Mucosa of stomach (tissue), 1 donor: Measurements from ENCODE around the gene LAX1.
"Not testable (repeated sequence)": the region's sequence is repeated elsewhere in the genome, so short reads cannot be mapped to it uniquely, and the experiment has no call there.

Experiments used
- H3K27me3 ChIP-seq: one replicate; pipeline ENCODE4 v1.7.0; 2013; ENCODE audit warnings: mild to moderate bottlenecking, low read length; ENCODE audit not compliant: control insufficient read depth, insufficient read depth
- H3K36me3 ChIP-seq: one replicate; pipeline ENCODE4 v1.7.0; 2013; ENCODE audit warnings: low read length; ENCODE audit not compliant: control insufficient read depth, insufficient read depth
- H3K4me1 ChIP-seq: one replicate; pipeline ENCODE4 v1.7.0; 2013; ENCODE audit warnings: mild to moderate bottlenecking, low read length; ENCODE audit not compliant: control insufficient read depth, insufficient read depth
- H3K4me3 ChIP-seq: one replicate; pipeline ENCODE4 v1.7.0; 2013; ENCODE audit warnings: low read length
- H3K9ac ChIP-seq: one replicate; pipeline ENCODE4 v1.7.0; 2013; ENCODE audit warnings: mild to moderate bottlenecking, low read length, moderate library complexity
- H3K9me3 ChIP-seq: one replicate; pipeline ENCODE4 v1.7.0; 2013; ENCODE audit warnings: mild to moderate bottlenecking, low read length, moderate library complexity; ENCODE audit not compliant: control insufficient read depth
- donor health status: Pancreatic carcinoma.

The LAX1 gene

DNA sequence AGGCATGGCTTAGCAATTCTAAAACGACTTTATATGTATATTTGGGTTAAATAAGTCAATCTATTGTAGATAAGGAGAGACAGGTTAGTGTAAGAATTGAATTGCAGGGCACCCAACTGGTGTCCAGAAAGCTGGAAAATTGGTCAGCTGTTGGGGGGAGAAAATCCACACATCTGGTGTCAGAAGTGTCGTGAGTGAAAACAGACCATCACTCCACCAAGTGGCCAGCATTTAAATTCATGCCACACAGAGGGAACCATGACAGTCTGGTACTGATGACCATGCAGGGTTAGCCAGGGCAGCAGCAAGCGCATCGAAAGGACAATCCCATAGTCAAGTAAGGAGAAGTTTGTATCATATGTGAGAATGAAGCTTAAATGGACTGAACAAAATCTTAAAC lies 11.7 kb downstream of the LAX1 start:
- Histone ChIP-seq H3K4me3 (no peak overlapping the region), H3K9me3 (no peaks in the 10 kb centered on the region), H3K27me3 (no peaks in the 10 kb centered on the region), H3K36me3 (no peaks in the 10 kb centered on the region), H3K9ac (no peak overlapping the region), H3K4me1 (no peaks in the 10 kb centered on the region)

DNA sequence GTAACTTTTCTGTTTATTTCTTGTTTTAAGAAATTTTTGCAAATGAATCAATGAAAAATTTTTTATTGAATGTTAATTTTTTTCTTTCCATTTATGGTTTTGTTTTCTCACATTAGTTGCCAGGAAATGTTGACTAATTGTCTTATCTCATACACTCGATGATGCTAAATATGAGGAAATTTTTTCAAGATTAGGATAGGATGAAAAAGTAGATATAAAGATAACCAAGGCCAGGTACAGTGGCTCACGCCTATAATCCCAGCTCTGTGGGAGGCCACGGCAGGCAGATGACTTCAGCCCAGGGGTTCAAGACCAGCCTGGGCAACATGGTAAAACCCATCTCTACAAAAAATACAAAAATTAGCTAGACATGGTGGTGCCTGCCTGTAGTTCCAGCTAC lies 12.6 kb downstream of the LAX1 start:
- Histone ChIP-seq H3K9me3 (no peaks in the 10 kb centered on the region), H3K9ac (no peak overlapping the region), H3K36me3 (no peaks in the 10 kb centered on the region), H3K27me3 (no peaks in the 10 kb centered on the region), H3K4me3 (no peak overlapping the region), H3K4me1 (no peaks in the 10 kb centered on the region)

DNA sequence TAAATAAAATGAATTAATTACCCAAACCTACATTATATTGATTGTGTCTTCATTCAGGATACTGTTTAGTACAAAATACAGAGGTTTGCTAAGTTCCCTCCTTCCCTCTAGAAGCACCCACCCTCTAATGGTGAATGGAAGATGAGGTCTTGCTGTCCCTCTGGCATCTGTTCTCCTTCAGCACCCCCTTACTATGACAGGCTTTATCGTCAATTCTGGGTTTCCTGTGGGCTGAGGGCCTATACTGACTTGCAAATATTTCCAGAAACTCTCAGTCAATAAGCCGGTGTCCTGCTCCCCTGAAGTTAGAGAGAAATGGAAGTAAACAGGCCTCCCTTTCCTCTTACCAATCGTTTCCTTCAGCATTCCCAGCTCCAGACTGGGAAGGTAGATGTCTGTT lies 13.2 kb downstream of the LAX1 start:
- Histone ChIP-seq H3K9me3 (no peaks in the 10 kb centered on the region), H3K4me3 (no peak overlapping the region), H3K9ac (no peak overlapping the region), H3K4me1 (no peaks in the 10 kb centered on the region), H3K36me3 (no peaks in the 10 kb centered on the region), H3K27me3 (no peaks in the 10 kb centered on the region)

DNA sequence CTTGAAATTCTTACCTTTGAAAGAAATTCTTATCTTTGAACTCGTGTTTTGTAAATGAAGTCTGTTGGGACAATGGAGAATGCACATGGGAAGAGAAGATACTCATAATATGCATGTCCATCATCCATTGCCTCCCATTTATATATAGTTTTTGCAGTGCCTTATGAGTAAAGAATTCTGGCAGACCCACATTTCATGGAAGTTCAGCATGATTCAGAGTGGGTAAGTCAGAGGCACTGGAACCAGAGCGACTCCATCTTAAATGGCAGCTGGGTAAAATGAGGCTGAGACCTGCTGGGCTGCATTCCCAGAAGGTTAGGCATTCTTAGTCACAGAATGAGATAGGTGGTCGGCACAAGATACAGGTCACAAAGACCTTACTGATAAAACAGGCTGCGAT lies 13.8 kb downstream of the LAX1 start:
- no peaks in the 10 kb centered on the region for H3K36me3 ChIP-seq
- H3K4me3 ChIP-seq: no peak overlapping the region
- no peaks in the 10 kb centered on the region for H3K4me1 ChIP-seq
- H3K9ac ChIP-seq: no peak overlapping the region
- no peaks in the 10 kb centered on the region for H3K27me3 ChIP-seq
- no peaks in the 10 kb centered on the region for H3K9me3 ChIP-seq

DNA sequence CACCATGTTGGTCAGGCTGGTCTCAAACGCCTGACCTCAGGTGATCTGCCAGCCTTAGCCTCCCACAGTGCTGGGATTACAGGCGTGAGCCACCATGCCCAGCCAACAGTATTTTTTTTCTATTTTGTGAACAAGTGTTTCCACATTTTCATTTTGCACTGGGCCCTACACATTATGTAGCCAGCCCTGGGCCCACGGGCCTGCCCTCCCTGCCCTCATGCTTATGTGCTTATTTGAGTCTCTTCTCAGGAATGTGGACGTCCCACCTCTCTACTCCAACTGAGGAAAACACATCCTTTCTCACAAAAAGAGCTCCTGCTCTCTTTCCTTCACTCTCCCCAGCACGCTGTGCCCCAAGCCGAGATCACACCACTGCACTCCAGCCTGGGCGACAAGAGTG lies 17.0 kb downstream of the LAX1 start:
- H3K36me3 ChIP-seq: no peaks in the 10 kb centered on the region
- no peak overlapping the region for H3K4me3 ChIP-seq
- no peaks in the 10 kb centered on the region for H3K27me3 ChIP-seq
- H3K4me1 ChIP-seq: no peaks in the 10 kb centered on the region
- H3K9me3 ChIP-seq: no peaks in the 10 kb centered on the region
- H3K9ac ChIP-seq: no peak overlapping the region

DNA sequence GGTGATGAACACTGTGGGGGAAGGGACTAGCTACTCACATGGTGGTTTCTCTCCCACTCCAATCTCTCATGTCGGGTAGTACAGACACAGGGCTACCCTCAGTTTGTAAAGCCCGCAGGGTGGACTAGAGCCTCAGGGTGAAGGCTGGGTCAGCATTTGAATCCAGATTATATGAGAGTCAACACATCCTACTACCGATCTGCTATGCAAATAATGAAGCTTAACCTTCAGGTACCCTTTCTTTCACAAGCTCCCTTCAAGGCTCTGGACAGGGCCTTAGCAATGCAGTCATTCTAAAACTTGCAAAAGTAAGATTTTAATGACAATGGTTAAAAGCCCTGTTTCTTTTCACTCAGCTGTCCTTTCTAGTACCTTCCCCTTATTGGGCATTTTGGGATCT lies 25.0 kb downstream of the LAX1 start:
- no peak overlapping the region for H3K9ac ChIP-seq
- H3K9me3 ChIP-seq: no peaks in the 10 kb centered on the region
- no peak overlapping the region for H3K4me3 ChIP-seq
- no peaks in the 10 kb centered on the region for H3K27me3 ChIP-seq
- H3K4me1 ChIP-seq: no peaks in the 10 kb centered on the region
- H3K36me3 ChIP-seq: no peaks in the 10 kb centered on the region

DNA sequence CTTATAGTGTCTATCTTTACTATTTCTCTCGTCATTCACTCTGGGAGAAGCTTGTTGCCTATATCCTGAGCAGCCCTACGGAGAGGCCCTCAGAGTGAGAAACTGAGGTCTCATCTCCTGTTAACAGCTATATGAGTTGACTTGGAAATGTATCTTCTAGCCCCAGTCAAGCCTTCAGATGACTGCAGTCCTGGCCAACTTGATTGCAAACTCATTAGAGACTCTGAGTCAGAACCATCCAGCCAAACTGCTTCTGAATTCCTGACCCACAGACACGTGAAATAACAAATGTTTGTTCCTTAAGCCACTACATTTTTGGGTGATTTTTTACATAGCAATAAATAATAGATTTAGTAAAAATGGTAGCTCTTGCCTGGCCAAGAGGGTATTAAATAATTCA lies 26.5 kb downstream of the LAX1 start:
- Histone ChIP-seq H3K4me3 (no peak overlapping the region), H3K4me1 (no peaks in the 10 kb centered on the region), H3K36me3 (no peaks in the 10 kb centered on the region), H3K9ac (no peak overlapping the region), H3K9me3 (no peaks in the 10 kb centered on the region), H3K27me3 (no peaks in the 10 kb centered on the region)

DNA sequence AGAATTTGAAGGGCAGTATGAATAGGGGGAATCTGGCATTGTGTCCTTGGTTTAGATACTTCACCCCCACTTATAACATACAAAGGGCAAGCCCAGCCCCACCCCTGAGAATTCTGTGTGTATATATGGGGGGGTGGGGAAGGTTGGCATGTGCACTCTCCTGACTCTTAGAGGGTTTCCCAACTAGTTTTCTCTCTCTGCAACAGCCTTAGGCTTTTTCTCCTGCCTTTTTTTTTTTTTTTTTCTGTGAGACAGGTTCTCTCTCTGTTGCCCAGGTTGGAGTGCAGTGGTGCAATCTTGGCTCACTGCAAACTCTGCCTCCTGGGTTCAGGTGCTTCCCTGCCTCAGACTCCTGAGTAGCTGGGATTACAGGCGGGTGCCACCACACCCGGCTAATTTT lies 27.5 kb downstream of the LAX1 start:
- no peaks in the 10 kb centered on the region for H3K27me3 ChIP-seq
- no peak overlapping the region for H3K4me3 ChIP-seq
- H3K4me1 ChIP-seq: no peaks in the 10 kb centered on the region
- no peaks in the 10 kb centered on the region for H3K9me3 ChIP-seq
- no peaks in the 10 kb centered on the region for H3K36me3 ChIP-seq
- H3K9ac ChIP-seq: no peak overlapping the region

DNA sequence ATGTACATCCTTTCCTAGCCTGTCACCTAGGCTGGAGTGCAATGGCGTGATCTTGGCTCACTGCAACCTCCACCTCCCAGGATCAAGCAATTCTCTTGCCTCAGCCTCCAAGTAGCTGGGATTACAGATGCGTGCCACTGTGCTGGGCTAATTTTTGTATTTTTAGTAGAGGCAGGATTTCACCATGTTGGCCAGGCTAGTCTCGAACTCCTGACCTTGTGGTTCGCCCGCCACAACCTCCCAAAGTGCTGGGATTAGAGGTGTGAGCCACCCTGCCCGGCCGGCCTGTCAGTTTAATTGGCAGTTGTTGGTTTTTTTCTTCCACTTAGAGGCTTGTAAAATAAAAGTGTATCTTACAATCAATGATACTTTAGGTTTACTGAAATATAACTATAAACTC lies 28.6 kb downstream of the LAX1 start:
- H3K27me3 ChIP-seq: not testable (repeated sequence)

DNA sequence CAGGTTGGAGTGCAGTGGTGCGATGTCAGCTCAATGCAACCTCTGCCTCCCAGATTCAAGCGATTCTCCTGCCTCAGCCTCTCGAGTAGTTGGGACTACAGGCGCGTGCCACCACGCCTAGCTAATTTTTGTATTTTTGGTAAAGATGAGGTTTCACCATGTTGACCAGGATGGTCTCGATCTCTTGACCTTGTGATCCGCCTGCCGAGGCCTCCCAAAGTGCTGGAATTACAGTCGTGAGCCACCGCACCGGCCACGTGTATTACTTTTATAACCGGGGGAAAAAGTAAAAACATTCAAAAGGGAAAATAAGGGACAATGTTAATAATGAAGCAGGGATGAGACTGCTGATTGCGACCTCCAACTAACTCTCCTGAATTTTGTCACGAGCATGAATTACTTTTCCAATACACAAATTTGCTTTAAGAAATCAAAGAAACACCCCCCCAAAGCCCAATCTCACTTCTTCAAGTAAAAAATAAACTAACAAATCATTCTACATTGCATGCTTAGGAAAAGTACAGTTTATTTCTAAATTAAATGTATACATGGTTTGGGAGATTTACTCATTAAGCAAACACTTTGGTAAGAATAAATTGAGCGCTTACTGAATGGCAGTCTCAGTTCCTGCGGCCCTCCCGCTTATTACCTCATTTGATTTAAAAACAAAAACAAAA lies 29.9 kb downstream of the LAX1 start:
- Histone ChIP-seq H3K36me3 (no peaks in the 10 kb centered on the region), H3K9me3 (no peaks in the 10 kb centered on the region), H3K27me3 (no peaks in the 10 kb centered on the region), H3K9ac (peak overlapping the region; percentile 87), H3K4me1 (no peaks in the 10 kb centered on the region), H3K4me3 (peak overlapping the region; percentile 87)

More for the DNA sequence above, 28.6 kb downstream of the LAX1 start:
- H3K36me3 ChIP-seq, H3K4me3 ChIP-seq, H3K9ac ChIP-seq, H3K4me1 ChIP-seq, H3K9me3 ChIP-seq: not testable (repeated sequence)

DNA sequence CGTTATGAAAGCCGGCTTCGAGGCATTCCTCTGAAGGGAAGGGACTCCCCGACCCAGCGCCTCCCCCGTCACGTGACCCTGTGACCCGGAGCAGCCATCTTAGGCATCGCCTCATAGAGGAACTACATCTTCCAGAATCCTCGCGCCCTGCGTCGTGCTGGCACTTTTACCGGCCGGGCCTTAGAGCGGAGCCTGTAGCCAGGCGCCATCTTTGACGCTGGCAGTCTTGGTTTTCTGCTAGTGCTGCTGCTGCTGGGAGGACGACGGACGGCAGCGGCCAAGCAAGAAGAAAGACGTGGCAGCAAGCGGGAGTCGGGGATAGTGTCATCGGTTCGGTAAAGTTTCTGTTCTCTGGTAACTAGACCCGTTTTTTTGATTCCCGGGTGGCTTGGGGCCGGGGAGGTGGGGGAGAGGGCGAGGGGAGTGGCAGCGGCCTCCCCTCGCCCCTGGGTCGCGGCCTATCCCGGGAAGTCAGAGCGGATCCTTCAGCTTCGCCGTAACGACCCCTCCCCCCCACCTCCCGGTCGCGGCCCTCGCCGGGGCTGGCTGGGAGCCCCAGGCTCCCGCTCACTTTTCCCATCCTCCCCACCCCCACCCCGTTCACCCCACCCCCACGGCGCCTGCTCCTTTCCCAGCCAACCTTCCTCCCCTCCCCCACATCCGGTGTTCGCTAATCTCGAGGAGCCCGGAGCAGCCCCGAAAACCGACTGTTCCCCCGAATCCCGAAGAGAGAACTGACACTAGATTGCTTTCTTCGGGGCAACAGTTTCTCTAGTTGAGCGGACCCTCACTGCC lies 30.7 kb downstream of the LAX1 start, which contains the start of the genes ZBED6 and ZC3H11A:
Gene ZBED6 (plus strand): TSS at position 183 of the 795 bp plus-strand sequence. CDS start 1,900 bp downstream, outside the sequence.
Gene ZC3H11A (plus strand): TSS at position 183 of the 795 bp plus-strand sequence. CDS start 21,448 bp downstream, outside the sequence.
- Histone ChIP-seq H3K27me3 (no peaks in the 10 kb centered on the region), H3K4me3 (peak within 1 kb of the TSS; percentile 87), H3K36me3 (no peaks in the 10 kb centered on the region), H3K9me3 (no peaks in the 10 kb centered on the region), H3K9ac (peak within 1 kb of the TSS; percentile 87), H3K4me1 (no peaks in the 10 kb centered on the region)

DNA sequence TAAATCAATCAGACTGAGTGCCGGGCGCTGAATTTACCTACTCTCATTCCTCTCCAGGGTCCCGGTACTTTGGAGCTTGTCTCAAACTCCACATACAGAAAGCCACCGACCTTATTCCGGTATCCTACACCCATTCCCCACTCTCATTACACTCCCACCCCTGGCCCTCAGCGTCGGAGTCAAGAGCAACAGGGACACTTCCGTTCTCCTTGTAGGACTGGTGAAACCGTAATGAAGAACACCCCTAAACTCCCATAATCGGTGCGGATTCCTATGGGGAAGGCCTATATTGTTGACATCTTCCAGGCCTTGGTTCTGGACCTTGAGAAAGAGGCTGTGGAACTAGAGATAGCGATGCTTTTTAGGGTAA lies 31.2 kb downstream of the LAX1 start:
- Histone ChIP-seq H3K9ac (peak overlapping the region; percentile 87), H3K27me3 (no peaks in the 10 kb centered on the region), H3K9me3 (no peaks in the 10 kb centered on the region), H3K4me3 (peak overlapping the region; percentile 87), H3K4me1 (no peaks in the 10 kb centered on the region), H3K36me3 (no peaks in the 10 kb centered on the region)
